HG03103 (cell line): Measurements from ENCODE around the gene PLCB2.

Experiments
- ATAC-seq: cut with Tn5 transposase; IDR thresholded peaks from one replicate; pipeline ENCODE4 v1.9.1; 2021; ENCODE audit warnings: low read depth; ENCODE audit not compliant: unreplicated experiment

The PLCB2 gene

DNA sequence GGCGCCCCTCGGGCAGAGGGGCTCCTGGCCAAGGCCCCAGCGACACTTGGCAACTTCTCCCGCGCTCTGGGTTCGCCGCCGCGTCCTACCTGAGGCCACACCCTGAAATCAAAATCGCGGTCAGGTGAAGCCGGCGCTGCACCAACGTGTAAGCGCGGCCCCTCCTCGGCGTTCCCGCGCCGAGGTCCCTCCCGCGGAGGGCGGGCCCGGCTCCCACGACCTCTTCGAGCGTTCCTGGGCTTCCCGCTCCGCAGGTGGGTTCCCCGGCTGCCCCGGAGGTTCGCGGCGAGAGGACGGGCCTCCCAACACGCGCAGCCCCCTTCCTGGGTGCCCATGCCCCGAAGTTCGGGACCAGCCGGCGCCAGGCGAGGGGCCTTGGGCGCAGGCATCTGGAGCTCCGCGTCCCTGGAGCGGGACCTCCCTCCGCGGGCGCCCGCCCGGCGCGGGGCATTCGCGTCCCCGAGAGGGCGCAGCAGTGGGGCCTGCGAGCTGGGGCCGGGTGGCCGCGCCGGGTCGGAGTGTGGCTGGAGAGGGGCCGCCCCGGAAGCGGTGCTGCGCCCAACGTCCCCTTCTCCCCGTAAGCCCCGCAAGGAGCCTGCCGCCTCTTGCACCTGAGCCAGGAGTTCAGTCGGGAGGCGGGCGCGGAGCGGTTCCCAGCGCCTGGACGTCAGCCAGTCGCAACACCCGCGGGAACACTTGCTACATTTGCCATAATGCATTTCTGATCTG is 55.1 kb downstream of the PLCB2 start:
- no peak for ATAC-seq

DNA sequence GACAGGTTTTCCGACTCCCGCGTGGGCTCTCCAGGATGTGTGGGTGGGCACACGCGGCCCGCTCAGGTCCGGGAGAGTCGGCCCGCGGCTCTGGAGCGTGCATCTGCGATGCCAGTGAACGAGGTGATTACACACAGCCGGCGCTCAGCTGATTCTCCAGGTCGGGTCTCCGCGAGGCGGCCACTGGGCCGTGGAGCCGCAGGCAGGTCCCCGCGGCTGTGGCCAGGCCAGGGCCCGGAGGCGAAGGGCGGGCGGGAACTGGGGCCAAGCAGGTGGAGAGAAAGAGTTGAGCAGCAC is 55.6 kb downstream of the PLCB2 start:
- ATAC-seq = no peak

DNA sequence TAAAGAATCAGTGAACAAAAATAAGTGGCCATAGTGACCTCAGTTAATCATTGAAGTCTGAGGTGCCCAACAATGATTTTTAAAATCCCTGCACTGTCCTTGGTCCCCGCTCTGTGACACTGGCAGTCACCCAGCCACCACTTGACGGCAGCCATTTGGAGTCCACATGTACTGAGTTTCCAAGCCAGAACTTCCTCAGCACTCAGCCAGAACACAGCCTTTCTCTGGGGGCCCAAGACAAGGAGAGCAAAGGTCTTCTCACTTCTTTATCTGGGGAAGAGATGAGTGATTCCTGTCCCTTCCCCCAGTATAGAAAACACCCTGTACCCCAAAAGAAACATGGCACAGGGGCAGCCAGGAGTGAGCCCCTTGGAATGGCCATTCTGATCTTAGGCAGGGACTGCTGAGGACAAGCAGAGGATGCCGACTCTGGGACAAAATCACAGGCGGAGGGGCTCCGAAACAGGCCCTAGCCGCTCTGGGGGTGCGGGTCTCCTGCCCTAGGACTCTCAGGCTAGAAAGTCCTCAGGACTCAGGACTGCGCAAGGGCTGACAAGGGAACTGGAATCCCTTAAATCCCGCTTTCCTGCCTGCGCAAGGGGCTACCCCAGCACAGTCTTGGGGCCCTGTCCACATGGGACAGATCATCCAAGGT is 56.1 kb downstream of the PLCB2 start:
- ATAC-seq = no peak

DNA sequence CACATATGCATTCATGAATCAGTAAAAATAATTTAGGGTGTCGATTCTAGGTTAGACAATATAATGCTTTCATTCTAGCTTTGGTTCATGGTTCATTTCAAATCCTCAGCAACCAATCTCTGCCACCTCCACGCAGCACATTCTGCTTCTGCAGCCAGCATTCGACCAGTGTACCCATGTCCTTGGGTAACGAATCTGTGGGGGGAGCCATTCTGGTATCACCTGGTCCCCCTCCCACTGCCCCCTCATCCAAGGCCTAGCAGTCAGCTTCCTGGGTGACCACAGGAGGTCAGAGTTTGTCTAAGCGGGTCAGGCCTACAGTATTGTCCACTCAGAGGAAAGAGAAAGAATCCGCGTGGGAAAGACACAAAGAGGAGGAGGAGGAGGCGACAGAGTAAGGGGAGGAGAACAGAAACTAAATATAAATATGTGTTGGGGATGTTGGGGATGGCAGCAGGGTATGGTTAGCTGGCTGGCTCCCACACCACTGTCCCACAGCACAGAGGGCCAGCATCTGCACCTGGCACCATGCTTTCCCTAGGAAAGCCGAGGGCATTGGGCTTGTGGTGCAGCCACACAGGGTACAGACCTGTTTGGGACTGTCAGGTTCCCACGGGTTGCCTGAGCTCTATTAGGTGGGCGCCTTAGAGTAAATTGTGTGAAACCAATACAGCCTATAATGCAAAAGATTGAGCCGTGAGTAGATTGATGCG is 56.8 kb downstream of the PLCB2 start:
- ATAC-seq = no peak

DNA sequence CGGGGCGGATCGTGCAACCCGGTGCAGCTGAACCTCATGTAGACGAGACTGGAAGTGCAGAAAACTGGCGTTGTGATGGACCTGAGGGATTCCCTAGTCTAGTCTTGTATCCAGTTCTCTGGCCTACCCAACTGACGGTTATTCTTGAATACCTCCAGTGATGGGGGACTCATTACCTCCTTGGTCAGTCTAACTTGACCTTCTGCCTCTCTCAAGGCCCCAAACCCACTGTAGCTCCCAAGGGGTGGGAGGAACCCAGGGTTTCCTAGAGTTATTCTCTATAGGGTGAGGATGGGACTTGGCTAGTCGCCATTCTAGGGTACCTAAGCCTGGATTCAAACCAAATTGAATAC is 57.5 kb downstream of the PLCB2 start:
- ATAC-seq = no peak

DNA sequence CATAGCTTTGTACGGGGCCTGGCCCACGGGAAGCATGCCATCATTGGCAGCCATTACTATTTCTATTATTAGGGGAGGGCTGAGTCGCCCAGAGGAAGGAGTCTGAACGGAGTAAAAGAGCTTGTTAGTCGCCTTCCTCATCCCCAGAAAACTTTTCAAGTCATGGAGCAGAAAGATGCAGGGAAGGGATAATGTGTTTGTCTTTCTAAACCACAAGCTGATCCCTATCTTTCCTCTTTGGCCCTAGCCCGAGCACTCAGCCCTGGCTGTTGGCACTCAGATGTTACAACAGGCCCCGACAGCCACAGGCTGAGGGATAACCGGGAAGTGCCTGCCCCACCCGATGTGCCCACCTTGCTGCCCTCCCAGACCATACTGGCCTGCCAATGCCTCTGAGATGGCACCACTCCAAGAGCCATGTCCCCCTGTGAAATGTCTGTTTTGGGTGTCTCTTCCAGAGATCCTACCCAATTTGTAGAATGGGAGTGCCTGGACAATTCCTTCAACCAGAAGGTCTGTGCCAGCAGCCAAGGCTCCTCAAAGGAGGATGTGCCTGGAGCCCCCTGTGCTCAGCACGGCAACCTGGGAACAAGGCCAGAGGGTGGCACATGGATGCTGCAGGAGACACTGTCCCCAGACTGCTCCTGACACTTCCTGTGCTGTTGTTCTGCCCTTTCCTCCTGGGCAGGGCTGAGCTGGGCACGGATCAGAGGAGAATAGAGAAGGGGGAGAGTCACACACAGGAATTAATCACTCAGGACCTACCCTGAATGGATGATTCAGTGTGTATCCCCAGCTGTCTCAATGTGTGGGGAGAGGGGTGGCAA is 58.0 kb downstream of the PLCB2 start:
- no peak for ATAC-seq

DNA sequence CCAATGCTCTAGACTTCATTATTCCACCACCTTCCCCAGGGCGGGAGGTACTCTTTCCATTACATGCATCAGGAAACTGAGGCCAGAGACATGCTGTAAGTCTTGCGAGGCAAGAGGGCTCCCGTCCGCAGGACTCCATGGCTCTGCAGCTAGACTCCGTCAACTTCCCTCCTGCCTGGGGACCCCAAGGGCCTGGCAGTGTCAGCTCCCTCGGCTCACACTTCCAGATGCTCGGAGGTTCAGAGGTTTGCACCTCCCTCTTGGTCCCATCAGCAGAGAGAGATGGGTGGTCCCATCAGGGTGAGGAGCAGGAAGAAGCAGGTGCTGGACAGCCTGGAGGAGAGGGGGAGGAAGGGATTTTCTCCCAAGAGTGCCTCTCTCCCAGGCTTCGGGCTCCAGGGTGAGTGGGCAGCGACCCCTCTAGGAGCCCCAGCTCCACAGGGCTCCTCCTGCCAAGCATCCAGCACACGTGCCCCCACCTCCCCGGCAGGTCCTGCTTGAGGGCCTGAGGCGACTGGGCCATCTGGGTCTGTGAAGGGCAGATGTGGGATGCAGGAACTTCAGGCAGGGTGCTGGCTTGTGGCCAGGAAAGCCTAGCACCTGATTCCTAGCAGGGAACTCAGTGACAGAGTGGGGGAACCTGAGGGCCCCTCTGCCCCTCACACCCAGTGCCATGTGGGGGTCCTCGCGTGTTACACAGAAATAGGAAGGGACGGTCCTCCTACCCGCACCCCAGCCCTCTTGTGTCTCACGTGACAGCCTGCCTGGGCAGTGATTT is 59.5 kb downstream of the PLCB2 start:
- ATAC-seq = no peak

DNA sequence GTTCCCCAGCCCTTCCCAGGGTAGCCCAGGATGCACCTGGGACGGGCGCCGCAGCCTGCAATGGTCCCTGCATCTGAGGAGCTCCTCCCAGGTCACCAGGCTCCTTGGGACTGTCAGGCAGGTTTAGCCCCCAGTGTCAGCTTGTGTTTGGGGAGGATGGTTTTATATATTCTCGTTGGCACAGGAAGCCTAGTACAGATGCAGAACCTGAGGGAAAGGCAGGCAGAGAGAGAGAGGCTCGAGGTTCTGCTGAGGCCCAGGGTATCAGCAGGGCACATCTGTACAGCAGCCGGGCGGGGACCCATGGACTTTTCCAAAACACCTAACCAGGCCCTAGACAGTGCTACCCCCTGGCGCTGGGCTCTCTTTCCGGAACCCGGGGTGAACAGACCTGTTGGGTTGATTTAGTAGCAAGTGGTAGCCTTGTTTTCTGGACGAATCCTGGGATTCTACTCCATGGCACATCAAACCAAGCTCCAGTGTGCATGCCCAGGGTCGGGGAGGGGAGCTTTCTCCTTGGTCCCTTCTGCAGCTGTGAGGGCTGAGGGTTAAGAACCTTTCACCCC is 60.2 kb downstream of the PLCB2 start:
- no peak for ATAC-seq

DNA sequence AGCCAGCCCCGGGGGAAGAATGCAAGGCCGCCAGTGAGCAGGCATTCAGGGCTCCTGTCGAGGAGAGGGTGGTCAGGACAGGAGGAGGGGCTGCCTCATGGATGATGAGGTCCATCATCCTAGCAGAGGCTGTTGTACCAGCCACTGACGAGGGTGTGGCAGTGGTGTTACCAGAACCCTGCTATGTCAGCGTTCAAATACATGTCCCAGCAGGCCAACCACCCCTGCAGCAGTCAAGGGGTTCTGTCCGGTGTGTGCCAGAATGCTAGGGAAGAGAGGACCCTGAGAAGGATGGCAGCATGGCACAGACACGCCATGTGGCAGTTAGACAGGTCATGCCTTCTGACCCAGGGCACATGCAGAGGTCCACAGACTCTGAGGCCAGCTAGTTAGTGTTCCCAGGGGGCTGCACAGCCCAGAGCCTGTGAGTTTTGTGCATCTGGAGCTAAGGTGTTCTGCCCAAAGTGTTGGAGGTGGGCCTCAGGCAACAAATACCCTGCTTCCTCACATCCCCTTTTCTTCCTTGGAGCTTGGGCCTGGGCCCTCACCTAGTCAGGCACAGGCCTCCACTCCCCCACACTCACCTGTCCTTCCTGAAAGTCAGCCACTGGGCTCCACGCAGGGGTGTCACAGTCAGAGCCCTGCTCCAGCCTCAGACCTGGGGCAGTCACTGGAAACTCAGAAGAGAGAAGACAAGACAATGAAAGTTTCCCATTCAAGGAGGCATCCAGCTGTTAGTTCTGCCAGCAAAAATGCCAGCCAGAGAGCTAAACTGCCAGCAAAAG is 61.0 kb downstream of the PLCB2 start:
- ATAC-seq = no peak

DNA sequence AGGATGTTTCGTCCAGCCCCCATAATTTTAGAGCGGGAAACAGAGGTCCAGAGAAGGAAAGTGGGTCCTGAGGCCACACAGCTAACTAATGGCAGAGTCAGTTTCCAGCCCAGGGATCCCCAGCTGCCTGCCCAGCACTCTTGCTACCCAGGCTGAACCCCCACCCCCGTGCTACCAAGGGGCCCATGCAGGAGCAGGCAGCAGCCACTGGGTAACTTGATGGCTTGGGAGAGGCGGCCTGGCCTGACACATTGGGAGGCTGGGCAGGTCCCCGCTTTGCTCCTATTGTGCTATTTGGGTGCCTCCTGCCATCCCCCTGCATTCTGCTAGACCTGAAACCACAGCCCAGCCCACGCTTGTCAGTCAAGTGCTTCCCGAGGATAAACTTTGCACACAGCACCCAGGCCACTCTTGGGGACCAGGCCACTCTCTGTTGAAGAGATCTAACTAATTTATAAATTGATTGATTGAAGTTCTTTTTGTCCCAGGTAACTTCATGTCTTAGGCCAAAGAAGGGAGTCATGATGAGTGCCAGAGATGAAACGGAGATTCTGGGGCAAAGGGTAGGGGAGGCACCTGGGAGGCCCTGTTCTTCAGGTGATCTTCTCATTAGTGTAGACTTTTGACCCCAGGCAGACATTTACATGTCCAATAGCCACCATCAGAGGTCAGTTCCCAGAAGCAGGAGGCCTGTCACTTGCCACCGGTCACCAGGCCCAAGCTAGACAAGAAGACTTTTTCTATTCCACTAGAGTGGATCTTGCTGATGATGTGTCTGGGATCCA is 61.9 kb downstream of the PLCB2 start:
- no peak for ATAC-seq

DNA sequence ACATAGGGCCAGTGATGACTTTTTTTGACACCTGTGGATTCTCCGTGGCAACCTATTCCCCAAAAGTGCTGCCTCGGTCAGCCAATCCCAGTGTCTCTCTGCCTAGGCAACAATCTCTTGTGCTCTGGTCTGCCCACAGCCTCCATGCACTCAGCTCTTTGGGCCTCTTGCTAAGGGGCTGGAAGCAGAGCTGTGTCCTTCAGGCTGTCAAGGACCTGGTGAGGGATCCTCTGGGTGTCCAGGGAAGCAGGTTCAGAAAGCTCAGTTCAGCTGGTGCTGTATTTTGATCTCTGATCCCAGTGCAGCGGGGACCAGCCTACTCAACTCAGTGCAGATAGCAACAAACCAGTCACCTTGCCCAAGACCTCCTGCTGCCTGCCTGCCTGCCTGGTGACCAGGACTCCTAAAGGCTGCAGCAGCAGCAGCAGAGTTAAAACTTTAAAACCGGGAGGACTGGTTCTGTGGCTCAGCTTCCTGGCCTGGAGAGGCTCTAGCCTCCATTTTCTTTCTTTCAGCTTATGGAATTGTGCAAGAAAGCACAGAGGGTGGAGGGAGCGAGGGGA is 62.7 kb downstream of the PLCB2 start:
- no peak for ATAC-seq

DNA sequence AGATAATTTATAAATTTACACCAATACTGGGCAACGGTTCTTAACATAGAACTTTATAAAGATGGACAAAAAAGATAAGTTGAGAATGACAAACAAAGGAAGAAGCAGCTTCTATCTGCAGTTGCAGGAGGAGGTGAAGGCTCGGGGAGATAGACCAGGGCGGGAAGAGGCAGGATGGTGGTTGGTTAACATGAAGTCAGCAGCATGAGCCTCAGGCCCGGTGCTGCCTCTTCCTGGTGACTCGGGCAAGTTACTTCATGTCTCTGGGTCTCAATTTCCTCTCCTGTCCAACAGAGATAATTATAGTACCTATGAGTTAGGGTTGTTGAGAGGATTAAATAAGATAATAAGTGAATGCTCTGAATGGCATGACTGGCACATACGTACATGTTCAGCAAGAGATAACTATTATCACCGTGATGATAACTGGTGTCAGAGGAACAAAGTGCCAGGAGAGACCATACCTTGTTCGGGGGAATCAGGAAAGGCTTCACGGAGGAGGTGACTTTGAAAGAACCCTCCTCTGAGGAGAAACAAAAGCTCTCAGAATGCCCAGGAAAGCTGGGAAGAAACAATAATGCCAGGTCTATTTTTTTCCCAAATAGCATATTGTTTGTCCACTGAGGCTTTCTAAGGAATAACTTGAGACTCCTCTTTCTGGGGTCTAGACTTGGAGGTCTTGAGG is 64.5 kb downstream of the PLCB2 start:
- ATAC-seq = no peak

DNA sequence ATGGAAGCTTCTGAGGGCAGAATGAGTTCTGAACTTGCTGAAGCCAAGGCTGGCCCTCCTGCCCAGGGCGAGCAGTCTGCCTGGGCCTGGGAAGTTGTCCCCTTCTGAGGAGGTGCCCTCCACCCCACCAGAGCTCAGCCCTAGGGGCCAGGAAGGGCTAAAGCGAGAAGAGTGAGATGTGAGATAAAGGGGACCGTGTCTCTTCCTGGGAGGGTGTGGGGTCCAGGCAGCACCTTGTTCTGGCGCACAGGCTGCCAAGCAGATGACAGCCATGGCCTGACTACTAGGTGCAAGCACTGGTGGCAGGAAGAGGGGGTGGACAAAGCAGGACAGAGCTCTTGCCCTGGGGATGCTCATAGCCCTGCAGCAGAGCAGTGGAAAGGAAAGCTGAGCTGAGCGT is 65.1 kb downstream of the PLCB2 start:
- no peak for ATAC-seq

DNA sequence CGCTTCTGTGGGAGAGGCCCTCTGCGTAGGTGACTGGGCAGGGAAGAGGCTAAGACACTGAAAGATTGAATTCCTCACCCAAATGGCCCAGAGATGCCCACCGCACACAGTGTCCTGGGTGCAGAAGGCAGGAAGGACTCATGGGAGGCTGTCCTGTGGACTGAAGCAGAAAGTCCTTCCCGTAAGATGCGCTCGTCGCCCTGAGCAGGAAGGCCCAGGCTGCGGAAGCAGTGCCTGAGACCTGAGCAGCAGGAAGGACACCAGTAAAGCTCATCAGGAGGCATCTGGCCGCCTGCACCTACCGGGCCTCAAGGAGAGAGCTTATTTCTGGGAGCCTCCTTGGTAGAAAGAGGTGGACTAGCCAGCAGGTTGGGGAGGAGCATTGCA is 65.5 kb downstream of the PLCB2 start:
- ATAC-seq = no peak

DNA sequence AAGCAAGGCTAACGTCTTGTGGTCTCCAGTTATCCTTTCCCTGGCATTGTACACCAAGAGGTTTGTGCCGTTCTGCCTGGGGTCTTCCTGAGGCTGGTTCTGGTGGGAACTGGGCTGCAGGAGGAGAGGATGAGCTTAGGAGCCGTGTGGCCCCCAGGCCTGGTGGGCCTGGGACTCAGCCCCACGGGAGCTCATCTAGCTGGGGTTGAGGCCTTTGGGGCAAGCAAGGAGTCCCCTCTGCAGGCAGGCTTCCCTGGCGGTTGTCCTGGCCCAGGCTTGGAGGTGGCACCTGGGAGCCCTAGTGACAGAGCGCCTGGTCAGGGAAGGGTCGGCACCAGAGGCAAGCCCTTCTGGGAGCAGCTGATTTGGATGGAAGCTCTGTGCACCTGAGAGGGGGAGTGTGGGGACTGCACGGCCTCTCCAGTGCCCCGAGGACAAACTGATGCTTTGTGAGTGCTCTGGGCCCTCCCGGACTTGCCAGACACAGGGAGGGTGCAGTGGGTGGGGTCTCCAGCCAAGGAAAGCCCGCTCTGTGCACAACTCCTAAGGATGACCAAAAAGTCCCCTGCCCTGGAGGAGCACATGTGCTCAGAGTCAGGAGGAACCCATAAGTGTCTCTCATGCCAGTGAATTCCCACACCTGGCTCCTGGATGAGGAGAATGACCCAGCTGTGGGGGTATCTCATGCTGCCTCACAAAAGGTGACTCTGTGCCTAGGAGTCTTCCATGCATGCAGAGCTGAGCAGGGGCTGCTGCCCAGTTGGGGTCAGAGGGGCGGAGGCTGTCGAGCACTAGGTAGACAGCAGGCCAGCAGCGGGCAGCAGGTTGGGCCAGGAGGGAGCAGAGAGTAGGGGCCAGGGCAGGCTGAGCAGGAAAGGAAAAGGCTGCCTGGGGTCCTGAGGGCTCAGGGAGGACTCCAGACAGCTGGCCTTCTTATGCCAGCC is 66.2 kb downstream of the PLCB2 start:
- ATAC-seq = no peak

DNA sequence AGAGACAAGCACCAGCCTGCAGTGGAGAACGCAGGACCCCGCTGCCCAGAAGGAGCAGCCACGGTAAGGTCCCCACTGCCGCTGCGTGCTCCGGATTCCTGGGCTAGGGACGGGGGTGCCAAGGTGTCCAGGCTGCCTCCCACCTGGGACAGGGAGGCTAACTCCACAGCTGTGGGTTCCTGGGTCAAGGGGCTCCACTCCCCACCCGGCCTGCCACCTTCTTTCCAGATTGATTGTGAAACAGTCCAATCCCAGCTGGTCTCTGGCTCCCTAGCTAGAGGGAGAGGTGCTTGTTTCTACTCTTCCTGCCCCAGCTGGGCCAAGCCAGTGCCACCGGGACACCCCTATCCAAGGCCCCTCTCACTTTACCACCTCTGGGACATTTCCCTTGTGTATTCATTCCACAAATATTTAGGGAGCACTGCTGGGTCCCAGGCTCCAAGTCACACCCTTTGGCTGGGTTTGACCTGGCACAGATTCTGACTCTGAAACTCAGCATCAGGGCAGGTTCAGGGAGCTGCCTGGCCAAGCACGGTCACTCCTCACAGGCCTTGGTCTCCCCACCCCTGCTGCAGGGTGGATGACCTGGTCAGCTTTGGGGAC is 67.0 kb downstream of the PLCB2 start:
- ATAC-seq = no peak
